K562 (cell line): ENCODE results near the gene HIVEP3. TPM values are rescaled to one million over a fixed set of nuclear protein-coding genes. Genes with fewer than 3 reads are reported as not detected.

Experiments used
- ASH1L ChIP-seq: fragments of 450-650 bp; IDR thresholded peaks from 2 replicates; pipeline ENCODE4 v1.6.1; 2018; ENCODE audit warnings: borderline replicate concordance, mild to moderate bottlenecking, low read depth; ENCODE audit not compliant: partially characterized antibody
- ILF3 ChIP-seq: fragments of 450-650 bp; IDR thresholded peaks from 2 replicates; pipeline ENCODE4 v1.6.1; 2018; ENCODE audit warnings: antibody characterized with exemption, mild to moderate bottlenecking, moderate library complexity, borderline replicate concordance
- NFE2 ChIP-seq: IDR thresholded peaks from 2 replicates; pipeline ENCODE4 v1.6.1; 2014; ENCODE audit warnings: antibody characterized with exemption, low read depth
- NFIC ChIP-seq: fragments of 450-650 bp; IDR thresholded peaks from 2 replicates; pipeline ENCODE4 v1.6.1; 2017; ENCODE audit warnings: mild to moderate bottlenecking, inconsistent platforms
- RCOR1 ChIP-seq, 2 experiments: IDR thresholded peaks; 2 replicates each; pipeline ENCODE4 v1.6.1; 2012; ENCODE audit warnings: low read depth in 2 of 2, low read length in 2 of 2, borderline replicate concordance in 1 of 2, improper control_type of control experiment in 1 of 2
- RFX1 ChIP-seq: fragments of 450-650 bp; IDR thresholded peaks from 2 replicates; pipeline ENCODE4 v1.6.1; 2016; ENCODE audit warnings: mild to moderate bottlenecking, moderate library complexity
- TOE1 ChIP-seq, 2 experiments: fragments of 450-650 bp in 1 of 2; sonication (generic) in 1 of 2; formaldehyde crosslinking in 1 of 2; IDR thresholded peaks; 2 replicates each; pipeline versions ENCODE4 v1.7.1 to v1.8.0; 2016 to 2022; ENCODE audit warnings: borderline replicate concordance in 2 of 2, mild to moderate bottlenecking in 2 of 2, antibody characterized with exemption in 1 of 2, inconsistent platforms in 1 of 2, low read depth in 1 of 2, missing genetic modification reagents in 1 of 2, moderate library complexity in 1 of 2
- polyA plus RNA-seq, 8 experiments: library from polyadenylated mRNA; depleted of rRNA in 4 of 8; stranded (reverse) in 5 of 8; unstranded in 3 of 8; fragments of >200 nt; fragmentation: Nextera tagmentation in 2 of 8; fragmentation: Illumina TruSeq in 1 of 8; extraction: Ambion mirVana in 2 of 8; extraction: Trizol in 1 of 8; gene quantifications; 2 replicates each; pipeline versions ENCODE4 v1.2.1 to v1.2.3, GENCODE V29; 2011 to 2014; ENCODE audit warnings: inconsistent platforms in 1 of 8, missing spikeins in 1 of 8
- total RNA-seq, 7 experiments: library from RNA; depleted of rRNA in 6 of 7; stranded (reverse); fragments of >200 nt in 6 of 7; fragmentation: Illumina TruSeq in 2 of 7; extraction: Trizol in 2 of 7; gene quantifications; 2 replicates each; pipeline versions ENCODE4 v1.2.1 to v1.2.3, GENCODE V29; 2011 to 2021; ENCODE audit warnings: low replicate concordance in 1 of 7
- TF ChIP-seq, protein P1 (sequence below): fragments of 450-650 bp; IDR thresholded peaks from 2 replicates; pipeline ENCODE4 v1.6.1; 2016; ENCODE audit warnings: low read depth
- TF ChIP-seq, protein P2 (sequence below): fragments of 450-650 bp; IDR thresholded peaks from one replicate; pipeline ENCODE4 v1.6.1; 2018; ENCODE audit warnings: mild to moderate bottlenecking, moderate library complexity; ENCODE audit not compliant: partially characterized antibody

The HIVEP3 gene
- total and polyA plus RNA-seq, 9 of the 15 experiments (the other 6 are each of a cell fraction or from before 2014, with no cell fraction given), result 0.09 to 0.58 (median 0.34) TPM; not detected in 1

- TF ChIP-seq, protein P1, sequence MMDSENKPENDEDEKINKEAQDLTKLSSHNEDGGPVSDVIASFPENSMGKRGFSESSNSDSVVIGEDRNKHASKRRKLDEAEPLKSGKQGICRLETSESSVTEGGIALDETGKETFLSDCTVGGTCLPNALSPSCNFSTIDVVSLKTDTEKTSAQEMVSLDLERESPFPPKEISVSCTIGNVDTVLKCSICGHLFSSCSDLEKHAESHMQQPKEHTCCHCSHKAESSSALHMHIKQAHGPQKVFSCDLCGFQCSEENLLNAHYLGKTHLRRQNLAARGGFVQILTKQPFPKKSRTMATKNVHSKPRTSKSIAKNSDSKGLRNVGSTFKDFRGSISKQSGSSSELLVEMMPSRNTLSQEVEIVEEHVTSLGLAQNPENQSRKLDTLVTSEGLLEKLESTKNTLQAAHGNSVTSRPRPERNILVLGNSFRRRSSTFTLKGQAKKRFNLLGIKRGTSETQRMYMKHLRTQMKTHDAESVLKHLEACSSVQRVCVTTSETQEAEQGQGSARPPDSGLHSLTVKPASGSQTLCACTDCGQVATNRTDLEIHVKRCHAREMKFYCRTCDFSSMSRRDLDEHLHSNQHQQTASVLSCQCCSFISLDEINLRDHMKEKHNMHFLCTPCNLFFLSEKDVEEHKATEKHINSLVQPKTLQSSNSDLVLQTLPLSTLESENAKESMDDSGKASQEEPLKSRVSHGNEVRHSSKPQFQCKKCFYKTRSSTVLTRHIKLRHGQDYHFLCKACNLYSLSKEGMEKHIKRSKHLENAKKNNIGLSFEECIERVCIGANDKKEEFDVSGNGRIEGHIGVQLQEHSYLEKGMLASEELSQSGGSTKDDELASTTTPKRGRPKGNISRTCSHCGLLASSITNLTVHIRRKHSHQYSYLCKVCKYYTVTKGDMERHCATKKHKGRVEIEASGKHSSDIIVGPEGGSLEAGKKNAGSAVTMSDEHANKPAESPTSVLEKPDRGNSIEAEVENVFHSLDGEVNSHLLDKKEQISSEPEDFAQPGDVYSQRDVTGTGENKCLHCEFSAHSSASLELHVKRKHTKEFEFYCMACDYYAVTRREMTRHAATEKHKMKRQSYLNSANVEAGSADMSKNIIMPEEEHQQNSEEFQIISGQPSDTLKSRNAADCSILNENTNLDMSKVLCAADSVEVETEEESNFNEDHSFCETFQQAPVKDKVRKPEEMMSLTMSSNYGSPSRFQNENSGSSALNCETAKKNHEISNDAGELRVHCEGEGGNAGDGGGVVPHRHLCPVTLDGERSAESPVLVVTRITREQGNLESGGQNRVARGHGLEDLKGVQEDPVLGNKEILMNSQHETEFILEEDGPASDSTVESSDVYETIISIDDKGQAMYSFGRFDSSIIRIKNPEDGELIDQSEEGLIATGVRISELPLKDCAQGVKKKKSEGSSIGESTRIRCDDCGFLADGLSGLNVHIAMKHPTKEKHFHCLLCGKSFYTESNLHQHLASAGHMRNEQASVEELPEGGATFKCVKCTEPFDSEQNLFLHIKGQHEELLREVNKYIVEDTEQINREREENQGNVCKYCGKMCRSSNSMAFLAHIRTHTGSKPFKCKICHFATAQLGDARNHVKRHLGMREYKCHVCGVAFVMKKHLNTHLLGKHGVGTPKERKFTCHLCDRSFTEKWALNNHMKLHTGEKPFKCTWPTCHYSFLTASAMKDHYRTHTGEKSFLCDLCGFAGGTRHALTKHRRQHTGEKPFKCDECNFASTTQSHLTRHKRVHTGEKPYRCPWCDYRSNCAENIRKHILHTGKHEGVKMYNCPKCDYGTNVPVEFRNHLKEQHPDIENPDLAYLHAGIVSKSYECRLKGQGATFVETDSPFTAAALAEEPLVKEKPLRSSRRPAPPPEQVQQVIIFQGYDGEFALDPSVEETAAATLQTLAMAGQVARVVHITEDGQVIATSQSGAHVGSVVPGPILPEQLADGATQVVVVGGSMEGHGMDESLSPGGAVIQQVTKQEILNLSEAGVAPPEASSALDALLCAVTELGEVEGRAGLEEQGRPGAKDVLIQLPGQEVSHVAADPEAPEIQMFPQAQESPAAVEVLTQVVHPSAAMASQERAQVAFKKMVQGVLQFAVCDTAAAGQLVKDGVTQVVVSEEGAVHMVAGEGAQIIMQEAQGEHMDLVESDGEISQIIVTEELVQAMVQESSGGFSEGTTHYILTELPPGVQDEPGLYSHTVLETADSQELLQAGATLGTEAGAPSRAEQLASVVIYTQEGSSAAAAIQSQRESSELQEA, result no peak
- no peak for TF ChIP-seq ILF3
- TF ChIP-seq RFX1, result no peak
- no peak for TF ChIP-seq TOE1 (IDR thresholded peaks at IDR 0.05; ENCODE audit: borderline replicate concordance)
- TF ChIP-seq TOE1 (CRISPR knock-in tag; IDR thresholded peaks at IDR 0.05; ENCODE audit: borderline replicate concordance, low read depth), result no peak
- TF ChIP-seq RCOR1 (IDR thresholded peaks at IDR 0.05; ENCODE audit: borderline replicate concordance in 1 of 2, low read depth in 2 of 2, low read length in 2 of 2), result no peak
- no peak for TF ChIP-seq NFIC
- TF ChIP-seq, protein P2, sequence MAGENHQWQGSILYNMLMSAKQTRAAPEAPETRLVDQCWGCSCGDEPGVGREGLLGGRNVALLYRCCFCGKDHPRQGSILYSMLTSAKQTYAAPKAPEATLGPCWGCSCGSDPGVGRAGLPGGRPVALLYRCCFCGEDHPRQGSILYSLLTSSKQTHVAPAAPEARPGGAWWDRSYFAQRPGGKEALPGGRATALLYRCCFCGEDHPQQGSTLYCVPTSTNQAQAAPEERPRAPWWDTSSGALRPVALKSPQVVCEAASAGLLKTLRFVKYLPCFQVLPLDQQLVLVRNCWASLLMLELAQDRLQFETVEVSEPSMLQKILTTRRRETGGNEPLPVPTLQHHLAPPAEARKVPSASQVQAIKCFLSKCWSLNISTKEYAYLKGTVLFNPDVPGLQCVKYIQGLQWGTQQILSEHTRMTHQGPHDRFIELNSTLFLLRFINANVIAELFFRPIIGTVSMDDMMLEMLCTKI, result no peak
- no peak for TF ChIP-seq NFE2
- no peak for TF ChIP-seq ASH1L
- TF ChIP-seq, all 486 proteins: peak for 0
Observed at GRCh38 chr1:41847733-41848132, 71.0 kb downstream of the HIVEP3 start (continued).
